Mucosa of gallbladder (tissue), 1 donor: Measurements from ENCODE around the gene CENPVL1. TPM values are rescaled to one million over a fixed set of nuclear protein-coding genes. Genes with fewer than 3 reads are reported as not detected.

ENCODE experiments used
- total RNA-seq: library from RNA; stranded (reverse); gene quantifications from one replicate; pipeline ENCODE4 v1.2.1, GENCODE V29; 2021
- donor health status: DM: no; HTN: no; CAD: no.

Gene CENPVL1
- total RNA-seq, 1 donor from 2014 or later, result 0.17 TPM

Other genes with a start within 250 kb of the CENPVL1 start
- gene NUDT11, start 213.9 kb upstream of the CENPVL1 start, total RNA-seq, result 1.5 TPM
- not detected for gene CENPVL3, start 91.6 kb upstream of the CENPVL1 start, total RNA-seq
- 0.17 TPM for gene CENPVL2, start 27.7 kb upstream of the CENPVL1 start, total RNA-seq
- gene GSPT2, start 32.9 kb downstream of the CENPVL1 start, total RNA-seq, result 13.4 TPM
- 214 TPM for gene MAGED1, start 183.1 kb downstream of the CENPVL1 start, total RNA-seq